ENCODE data around the gene STARD9. TPM values are rescaled to one million over a fixed set of nuclear protein-coding genes. Genes with fewer than 3 reads are reported as not detected.

STARD9 gene
- total and polyA plus RNA-seq, 10 of the 15 experiments (the other 5 are each of a cell fraction or from before 2014, with no cell fraction given): 0.58 to 11.5 (median 6.1) TPM

- TF ChIP-seq RUNX3 (IDR thresholded peaks at IDR 0.05; ENCODE audit: low read length): peak; percentile 26; the same call in 1 of the 2 replicates
- peak; percentile 68 for TF ChIP-seq ATF7 (IDR thresholded peaks at IDR 0.05; ENCODE audit: low read depth)
- peak in 1 of 2 experiments; percentile 21; a peak in 3 of 4 replicates for TF ChIP-seq IKZF2 (IDR thresholded peaks at IDR 0.05)
- peak; percentile 24; the same call in 1 of the 2 replicates for TF ChIP-seq DPF2 (IDR thresholded peaks at IDR 0.05)
- TF ChIP-seq SUPT20H (IDR thresholded peaks at IDR 0.05; ENCODE audit: borderline replicate concordance, control insufficient read depth, low read depth, low read length): no peak
- no peak for TF ChIP-seq ELK1 (IDR thresholded peaks at IDR 0.05; ENCODE audit: low read depth, low read length)
- TF ChIP-seq MLLT1 (IDR thresholded peaks at IDR 0.05): 0 out of 2 replicates have a peak, but pooled peaks have one; percentile 40
- TF ChIP-seq JUNB (IDR thresholded peaks at IDR 0.05): 0 out of 2 replicates have a peak, but pooled peaks have one; percentile 16
- no peak for TF ChIP-seq NR2C2 (IDR thresholded peaks at IDR 0.05; ENCODE audit: borderline replicate concordance, control insufficient read depth, insufficient read length, low read depth)
- TF ChIP-seq PAX8 (IDR thresholded peaks at IDR 0.05): no peak
- TF ChIP-seq PKNOX1 (IDR thresholded peaks at IDR 0.05): no peak
- TF ChIP-seq HDAC2 (IDR thresholded peaks at IDR 0.05): no peak
- TF ChIP-seq ZBTB40 (IDR thresholded peaks at IDR 0.05; ENCODE audit: borderline replicate concordance): peak; percentile 56; the same call in 1 of the 2 replicates
- TF ChIP-seq SIN3A (IDR thresholded peaks at IDR 0.05; ENCODE audit: low read depth, low read length): no peak
- peak in 1 of 2 experiments; percentile 31; a peak in 1 of 4 replicates for TF ChIP-seq EP300 (IDR thresholded peaks at IDR 0.05; ENCODE audit: borderline replicate concordance in 1 of 2, control insufficient read depth in 1 of 2, low read depth in 2 of 2, low read length in 2 of 2)
- peak; percentile 36; the same call in 1 of the 2 replicates for TF ChIP-seq SPI1 (IDR thresholded peaks at IDR 0.05; ENCODE audit: borderline replicate concordance, insufficient read depth, low read depth, low read length)
- no peak for TF ChIP-seq TCF12 (IDR thresholded peaks at IDR 0.05; ENCODE audit: low read depth, low read length)
Observed at GRCh38 chr15:42604894-42605744, 29.7 kb downstream of the STARD9 start (continued).

All from GM12878 (cell line).